Liver (tissue), 9 donors: Measurements from ENCODE around the gene PAQR3. TPM values are rescaled to one million over a fixed set of nuclear protein-coding genes. Genes with fewer than 3 reads are reported as not detected.

ENCODE experiments used
- DNase-seq: peaks from one replicate; pipeline ENCODE4 v3.0.0-alpha.2; 2017; ENCODE audit warnings: low spot score
- H3K27ac ChIP-seq, 2 donors: one replicate each; pipeline ENCODE4 v1.7.0; 2013; ENCODE audit warnings: inconsistent platforms in 2 of 2, low read length in 2 of 2, control low read depth in 1 of 2, low read depth in 1 of 2, mild to moderate bottlenecking in 1 of 2
- H3K27me3 ChIP-seq, 4 donors: one replicate each; pipeline versions ENCODE4 v1.6.1 to v1.7.0; 2013; ENCODE audit warnings: low read length in 3 of 4, inconsistent platforms in 1 of 4, mild to moderate bottlenecking in 1 of 4, moderate library complexity in 1 of 4; ENCODE audit not compliant: control insufficient read depth in 4 of 4, insufficient read depth in 4 of 4
- H3K36me3 ChIP-seq, 4 donors: one replicate each; pipeline versions ENCODE4 v1.6.1 to v1.7.0; 2013; ENCODE audit warnings: low read length in 3 of 4, mild to moderate bottlenecking in 3 of 4, low read depth in 1 of 4, moderate library complexity in 1 of 4; ENCODE audit not compliant: control insufficient read depth in 4 of 4, insufficient read depth in 3 of 4
- H3K4me1 ChIP-seq, 4 donors: one replicate each; pipeline versions ENCODE4 v1.6.1 to v1.7.0; 2013; ENCODE audit warnings: low read length in 3 of 4, mild to moderate bottlenecking in 3 of 4, moderate library complexity in 1 of 4; ENCODE audit not compliant: control insufficient read depth in 4 of 4, insufficient read depth in 4 of 4
- H3K4me3 ChIP-seq, 3 donors: one replicate each; pipeline versions ENCODE4 v1.6.1 to v1.7.0; 2013; ENCODE audit warnings: low read length in 3 of 3, control low read depth in 1 of 3, low read depth in 1 of 3, mild to moderate bottlenecking in 1 of 3
- H3K9ac ChIP-seq, 2 donors: one replicate each; pipeline ENCODE4 v1.7.0; 2013; ENCODE audit warnings: low read length in 2 of 2, mild to moderate bottlenecking in 2 of 2, moderate library complexity in 2 of 2, control low read depth in 1 of 2, low read depth in 1 of 2
- H3K9me3 ChIP-seq, 4 donors: one replicate each; pipeline versions ENCODE4 v1.6.1 to v1.7.0; 2013; ENCODE audit warnings: low read length in 3 of 4; ENCODE audit not compliant: control insufficient read depth in 4 of 4
- CTCF ChIP-seq: fragments of 150-350 bp; IDR thresholded peaks from 2 replicates; pipeline ENCODE4 v1.5.1; 2017; ENCODE audit warnings: improper control_type of control experiment, low read depth, low read length; ENCODE audit not compliant: missing input control
- EGR1 ChIP-seq, 2 donors: IDR thresholded peaks; 2 replicates each; pipeline ENCODE4 v1.6.1; 2016 to 2018; ENCODE audit warnings: antibody characterized with exemption in 2 of 2, low read depth in 2 of 2
- FOXA1 ChIP-seq: IDR thresholded peaks from 2 replicates; pipeline ENCODE4 v1.6.1; 2016; ENCODE audit warnings: antibody characterized with exemption
- GABPA ChIP-seq, 2 donors: IDR thresholded peaks in 1 of 2; conservative IDR thresholded peaks in 1 of 2; 2 replicates each; pipeline ENCODE4 v1.6.1; 2016; ENCODE audit warnings: antibody characterized with exemption in 2 of 2, mild to moderate bottlenecking in 1 of 2, moderate library complexity in 1 of 2
- HNF4A ChIP-seq, 2 donors: conservative IDR thresholded peaks; 2 replicates each; pipeline ENCODE4 v1.6.1; 2016; ENCODE audit warnings: antibody characterized with exemption in 2 of 2, mild to moderate bottlenecking in 2 of 2
- JUND ChIP-seq, 2 donors: IDR thresholded peaks; 2 replicates each; pipeline ENCODE4 v1.6.1; 2016; ENCODE audit warnings: antibody characterized with exemption in 2 of 2
- RAD21 ChIP-seq, 2 donors: IDR thresholded peaks; 2 replicates each; pipeline ENCODE4 v1.6.1; 2016; ENCODE audit warnings: antibody characterized with exemption in 2 of 2, mild to moderate bottlenecking in 2 of 2
- SP1 ChIP-seq: IDR thresholded peaks from 2 replicates; pipeline ENCODE4 v1.6.1; 2018; ENCODE audit warnings: antibody characterized with exemption, mild to moderate bottlenecking
- TAF1 ChIP-seq: conservative IDR thresholded peaks from 2 replicates; pipeline ENCODE4 v1.6.1; 2016; ENCODE audit warnings: antibody characterized with exemption, mild to moderate bottlenecking
- YY1 ChIP-seq: IDR thresholded peaks from 2 replicates; pipeline ENCODE4 v1.6.1; 2016; ENCODE audit warnings: antibody characterized with exemption, mild to moderate bottlenecking
- ZBTB33 ChIP-seq: IDR thresholded peaks from 2 replicates; pipeline ENCODE4 v1.6.1; 2016; ENCODE audit warnings: antibody characterized with exemption
- WGBS: extraction: QIAGEN DNeasy Blood & Tissue Kit; methylation state at CpG from one replicate; pipeline ENCODE4 v1.1.7; 2013; 5-methylcytosine and 5-hydroxymethylcytosine counted together
- polyA plus RNA-seq, 2 donors: library from polyadenylated mRNA; stranded (reverse) in 1 of 2; unstranded in 1 of 2; fragments of 200-250 nt in 1 of 2; fragments of >200 nt in 1 of 2; fragmentation: Nextera tagmentation in 1 of 2; extraction: Ambion mirVana in 1 of 2; gene quantifications; one replicate each; pipeline versions ENCODE4 v1.2.1 to v1.2.3, GENCODE V29; 2013 to 2015
- total RNA-seq, 2 donors: library from RNA; depleted of rRNA; stranded (reverse); fragments of >200 nt; gene quantifications; one replicate each; pipeline ENCODE4 v1.2.3, GENCODE V29; 2014
- TF ChIP-seq, protein P1 (sequence below): IDR thresholded peaks from 2 replicates; pipeline ENCODE4 v1.6.1; 2016; ENCODE audit warnings: antibody characterized with exemption
- TF ChIP-seq, protein P2 (sequence below): IDR thresholded peaks from 2 replicates; pipeline ENCODE4 v1.6.1; 2016; ENCODE audit warnings: antibody characterized with exemption
- donor health status: healthy.
- donor health status: healthy.
- donor health status: healthy.
- donor health status: healthy.
- donor health status: healthy.

Gene PAQR3
- total and polyA plus RNA-seq, 4 donors, result 2.8 to 8.3 (median 5.6) TPM

DNA sequence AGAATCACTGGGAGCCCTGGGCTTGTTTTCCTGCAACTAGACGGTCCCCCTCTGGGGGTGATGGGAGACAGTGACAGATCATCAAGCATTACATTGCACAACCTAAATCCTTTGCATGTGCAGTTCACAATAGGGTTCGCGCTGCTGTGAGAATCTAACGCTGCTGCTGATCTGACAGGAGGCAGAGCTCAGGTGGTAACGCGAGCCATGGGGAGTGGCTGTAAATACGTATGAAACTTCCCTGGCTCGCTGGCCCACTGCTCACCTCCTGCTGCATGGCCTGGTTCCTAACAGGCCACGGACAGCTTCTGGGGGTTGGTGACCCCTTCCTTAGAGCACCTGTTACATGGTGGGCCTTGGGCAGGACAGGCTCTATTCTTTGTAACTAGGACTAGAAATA, 10.4 kb downstream of the PAQR3 start:
- no peak for DNase-seq
- H3K4me3 ChIP-seq, result no peak overlapping the region
- H3K36me3 ChIP-seq, result peaks cover 0 to 2% (median 0%) of the 10 kb centered on the region in 4 donors
- H3K9ac ChIP-seq, result no peak overlapping the region
- H3K27me3 ChIP-seq, result no peaks in the 10 kb centered on the region
- no peak overlapping the region for H3K27ac ChIP-seq
- H3K4me1 ChIP-seq, result peaks cover 0 to 5% (median 1%) of the 10 kb centered on the region in 4 donors
- 96% methylated on average over 9 of the region's 9 CpGs for WGBS
- no peak for TF ChIP-seq RAD21 (IDR thresholded peaks at IDR 0.05)
- TF ChIP-seq JUND (IDR thresholded peaks at IDR 0.05), result no peak
- no peak for TF ChIP-seq EGR1 (IDR thresholded peaks at IDR 0.05; ENCODE audit: low read depth in 2 of 2)
- no peak for TF ChIP-seq HNF4A (conservative IDR thresholded peaks at IDR 0.05)
- TF ChIP-seq CTCF, result no peak
- no peak for TF ChIP-seq TAF1
- TF ChIP-seq, protein P1, sequence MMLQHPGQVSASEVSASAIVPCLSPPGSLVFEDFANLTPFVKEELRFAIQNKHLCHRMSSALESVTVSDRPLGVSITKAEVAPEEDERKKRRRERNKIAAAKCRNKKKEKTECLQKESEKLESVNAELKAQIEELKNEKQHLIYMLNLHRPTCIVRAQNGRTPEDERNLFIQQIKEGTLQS, result no peak
- TF ChIP-seq FOXA1, result no peak
- TF ChIP-seq, protein P2, sequence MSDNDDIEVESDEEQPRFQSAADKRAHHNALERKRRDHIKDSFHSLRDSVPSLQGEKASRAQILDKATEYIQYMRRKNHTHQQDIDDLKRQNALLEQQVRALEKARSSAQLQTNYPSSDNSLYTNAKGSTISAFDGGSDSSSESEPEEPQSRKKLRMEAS, result no peak
- no peak for TF ChIP-seq GABPA (IDR thresholded peaks at IDR 0.05 in 1 of 2, conservative IDR thresholded peaks at IDR 0.05 in 1 of 2)
- no peak for TF ChIP-seq ZBTB33
- no peaks in the 10 kb centered on the region for H3K9me3 ChIP-seq

DNA sequence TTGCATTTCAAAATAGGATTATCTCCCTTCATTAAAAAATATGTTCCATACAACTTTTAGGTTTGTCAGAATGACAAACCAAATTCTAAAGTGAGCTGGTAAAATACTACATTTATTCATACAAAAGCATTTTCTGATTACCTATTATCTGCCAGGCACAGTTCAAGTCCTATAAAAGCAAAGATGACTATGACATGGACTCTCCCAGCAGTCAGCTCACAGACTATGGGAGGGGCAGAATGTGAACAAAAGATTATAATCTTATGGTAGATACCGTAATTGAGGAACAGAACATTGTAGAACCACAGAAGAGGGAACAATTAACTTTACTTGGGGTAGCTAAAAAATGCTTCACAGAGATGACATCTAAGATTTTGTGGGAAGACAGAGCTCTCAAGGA, 12.4 kb downstream of the PAQR3 start:
- 75% methylated on average over 1 of the region's 1 CpG for WGBS
- Histone ChIP-seq H3K36me3 (peaks cover 0 to 2% (median 0%) of the 10 kb centered on the region in 4 donors), H3K9ac (no peak overlapping the region), H3K4me1 (peaks cover 0 to 8% (median 1%) of the 10 kb centered on the region in 4 donors), H3K27me3 (no peaks in the 10 kb centered on the region), H3K4me3 (no peak overlapping the region), H3K9me3 (no peaks in the 10 kb centered on the region), H3K27ac (no peak overlapping the region)
- TF ChIP-seq SP1 (no peak), CTCF (no peak), YY1 (no peak), FOXA1 (no peak)
- DNase-seq, result no peak
